ENCODE data around the gene PHLPP2. TPM values are rescaled to one million over a fixed set of nuclear protein-coding genes. Genes with fewer than 3 reads are reported as not detected.

The PHLPP2 gene
- total RNA-seq, 1 donor from 2014 or later = 8.4 TPM

- DNase-seq (ENCODE audit: low spot score in 2 of 2) = no peak
- no peaks in the 10 kb centered on the region for H3K27me3 ChIP-seq
- no peak for TF ChIP-seq CTCF (IDR thresholded peaks at IDR 0.05)
- intact Hi-C loops (cut with DNase I) = no loop called here
- H3K27ac ChIP-seq = no peak overlapping the region
- no peaks in the 10 kb centered on the region for H3K36me3 ChIP-seq
- H3K9me3 ChIP-seq = no peaks in the 10 kb centered on the region
- H3K4me3 ChIP-seq = no peak overlapping the region
- H3K4me1 ChIP-seq = no peaks in the 10 kb centered on the region
These were observed 17.3 kb downstream of the PHLPP2 start for GRCh38 chr16:71707199-71707598.

- no peaks in the 10 kb centered on the region for H3K4me1 ChIP-seq
- no peaks in the 10 kb centered on the region for H3K9me3 ChIP-seq
- intact Hi-C loops (cut with DNase I) = no loop called here
- H3K4me3 ChIP-seq = no peak overlapping the region
- no peaks in the 10 kb centered on the region for H3K36me3 ChIP-seq
- TF ChIP-seq CTCF (IDR thresholded peaks at IDR 0.05) = no peak
- DNase-seq (ENCODE audit: low spot score in 2 of 2) = no peak
- H3K27ac ChIP-seq = no peak overlapping the region
- H3K27me3 ChIP-seq = no peaks in the 10 kb centered on the region
These were observed 18.5 kb downstream of the PHLPP2 start for GRCh38 chr16:71706046-71706445.

GRCh38 chr16:71703333-71703732 is 21.2 kb downstream of the PHLPP2 start:
- TF ChIP-seq CTCF (IDR thresholded peaks at IDR 0.05) = no peak
- Histone ChIP-seq H3K27me3 (no peaks in the 10 kb centered on the region), H3K9me3 (no peaks in the 10 kb centered on the region), H3K36me3 (peaks cover 0 to 4% of the 10 kb centered on the region in 2 donors), H3K27ac (no peak overlapping the region), H3K4me3 (no peak overlapping the region), H3K4me1 (no peaks in the 10 kb centered on the region)
- no peak for DNase-seq (ENCODE audit: low spot score in 2 of 2)
- intact Hi-C loops (cut with DNase I) = no loop called here

GRCh38 chr16:71700831-71701230 is 23.7 kb downstream of the PHLPP2 start:
- no peaks in the 10 kb centered on the region for H3K9me3 ChIP-seq
- H3K36me3 ChIP-seq = peaks cover 0 to 4% of the 10 kb centered on the region in 2 donors
- H3K27me3 ChIP-seq = no peaks in the 10 kb centered on the region
- intact Hi-C loops (cut with DNase I) = no loop called here
- TF ChIP-seq CTCF (IDR thresholded peaks at IDR 0.05) = no peak
- no peak overlapping the region for H3K27ac ChIP-seq
- DNase-seq (ENCODE audit: low spot score in 2 of 2) = no peak
- no peak overlapping the region for H3K4me3 ChIP-seq
- no peaks in the 10 kb centered on the region for H3K4me1 ChIP-seq

GRCh38 chr16:71698491-71698890 is 26.0 kb downstream of the PHLPP2 start:
- intact Hi-C loops (cut with DNase I) = no loop called here
- Histone ChIP-seq H3K4me1 (no peaks in the 10 kb centered on the region), H3K4me3 (no peak overlapping the region), H3K27ac (no peak overlapping the region), H3K27me3 (no peaks in the 10 kb centered on the region), H3K9me3 (no peaks in the 10 kb centered on the region), H3K36me3 (peaks cover 0 to 4% of the 10 kb centered on the region in 2 donors)
- no peak for TF ChIP-seq CTCF (IDR thresholded peaks at IDR 0.05)
- DNase-seq (ENCODE audit: low spot score in 2 of 2) = no peak

- Histone ChIP-seq H3K9me3 (no peaks in the 10 kb centered on the region), H3K4me1 (no peaks in the 10 kb centered on the region), H3K27ac (no peak overlapping the region), H3K4me3 (no peak overlapping the region), H3K27me3 (no peaks in the 10 kb centered on the region), H3K36me3 (peaks cover 8 to 16% of the 10 kb centered on the region in 2 donors)
- no peak for DNase-seq (ENCODE audit: low spot score in 2 of 2)
- TF ChIP-seq CTCF (IDR thresholded peaks at IDR 0.05) = no peak
- intact Hi-C loops (cut with DNase I) = no loop called here
These were observed 31.3 kb downstream of the PHLPP2 start for GRCh38 chr16:71693164-71693563.

Data from ascending aorta (tissue), 2 donors.